ENCODE data around the gene TMEM219.

DNA sequence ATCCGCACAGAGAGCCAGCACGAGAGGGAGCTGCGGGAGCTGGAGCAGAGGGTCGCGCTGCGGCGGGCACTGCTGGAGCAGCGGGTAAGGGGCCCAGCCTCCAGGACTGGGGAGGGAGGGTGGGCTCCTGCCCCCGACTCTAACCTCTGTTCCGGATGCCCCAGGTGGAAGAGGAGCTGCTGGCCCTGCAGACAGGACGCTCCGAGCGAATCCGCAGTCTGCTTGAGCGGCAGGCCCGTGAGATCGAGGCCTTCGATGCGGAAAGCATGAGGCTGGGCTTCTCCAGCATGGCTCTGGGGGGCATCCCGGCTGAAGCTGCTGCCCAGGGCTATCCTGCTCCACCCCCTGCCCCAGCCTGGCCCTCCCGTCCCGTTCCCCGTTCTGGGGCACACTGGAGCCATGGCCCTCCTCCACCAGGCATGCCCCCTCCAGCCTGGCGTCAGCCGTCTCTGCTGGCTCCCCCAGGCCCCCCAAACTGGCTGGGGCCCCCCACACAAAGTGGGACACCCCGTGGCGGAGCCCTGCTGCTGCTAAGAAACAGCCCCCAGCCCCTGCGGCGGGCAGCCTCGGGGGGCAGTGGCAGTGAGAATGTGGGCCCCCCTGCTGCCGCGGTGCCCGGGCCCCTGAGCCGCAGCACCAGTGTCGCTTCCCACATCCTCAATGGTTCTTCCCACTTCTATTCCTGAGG is 29.1 kb downstream of the TMEM219 start:
- TF ChIP-seq, protein P1, sequence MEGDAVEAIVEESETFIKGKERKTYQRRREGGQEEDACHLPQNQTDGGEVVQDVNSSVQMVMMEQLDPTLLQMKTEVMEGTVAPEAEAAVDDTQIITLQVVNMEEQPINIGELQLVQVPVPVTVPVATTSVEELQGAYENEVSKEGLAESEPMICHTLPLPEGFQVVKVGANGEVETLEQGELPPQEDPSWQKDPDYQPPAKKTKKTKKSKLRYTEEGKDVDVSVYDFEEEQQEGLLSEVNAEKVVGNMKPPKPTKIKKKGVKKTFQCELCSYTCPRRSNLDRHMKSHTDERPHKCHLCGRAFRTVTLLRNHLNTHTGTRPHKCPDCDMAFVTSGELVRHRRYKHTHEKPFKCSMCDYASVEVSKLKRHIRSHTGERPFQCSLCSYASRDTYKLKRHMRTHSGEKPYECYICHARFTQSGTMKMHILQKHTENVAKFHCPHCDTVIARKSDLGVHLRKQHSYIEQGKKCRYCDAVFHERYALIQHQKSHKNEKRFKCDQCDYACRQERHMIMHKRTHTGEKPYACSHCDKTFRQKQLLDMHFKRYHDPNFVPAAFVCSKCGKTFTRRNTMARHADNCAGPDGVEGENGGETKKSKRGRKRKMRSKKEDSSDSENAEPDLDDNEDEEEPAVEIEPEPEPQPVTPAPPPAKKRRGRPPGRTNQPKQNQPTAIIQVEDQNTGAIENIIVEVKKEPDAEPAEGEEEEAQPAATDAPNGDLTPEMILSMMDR (IDR thresholded peaks at IDR 0.05) = no peak
- no peak for TF ChIP-seq POLR2A (IDR thresholded peaks at IDR 0.05)
